SU-DHL-6 (cell line): ENCODE results near the gene TAX1BP3.

Source experiments
- EZH2phosphoT487 ChIP-seq: fragments of 200-600 bp; sonication (generic), shearing (Covaris generic); conservative IDR thresholded peaks from 2 replicates; pipeline ENCODE4 v1.6.1; 2018; ENCODE audit warnings: mild to moderate bottlenecking, antibody characterized with exemption, low read length, moderate library complexity, mixed read lengths
- TF ChIP-seq, protein P1 (sequence below): fragments of 200-600 bp; sonication (generic); IDR thresholded peaks from one replicate; pipeline ENCODE4 v1.5.1; 2017; ENCODE audit warnings: antibody characterized with exemption, mild to moderate bottlenecking, low read length, moderate library complexity; ENCODE audit not compliant: insufficient read depth, poor library complexity, severe bottlenecking

DNA sequence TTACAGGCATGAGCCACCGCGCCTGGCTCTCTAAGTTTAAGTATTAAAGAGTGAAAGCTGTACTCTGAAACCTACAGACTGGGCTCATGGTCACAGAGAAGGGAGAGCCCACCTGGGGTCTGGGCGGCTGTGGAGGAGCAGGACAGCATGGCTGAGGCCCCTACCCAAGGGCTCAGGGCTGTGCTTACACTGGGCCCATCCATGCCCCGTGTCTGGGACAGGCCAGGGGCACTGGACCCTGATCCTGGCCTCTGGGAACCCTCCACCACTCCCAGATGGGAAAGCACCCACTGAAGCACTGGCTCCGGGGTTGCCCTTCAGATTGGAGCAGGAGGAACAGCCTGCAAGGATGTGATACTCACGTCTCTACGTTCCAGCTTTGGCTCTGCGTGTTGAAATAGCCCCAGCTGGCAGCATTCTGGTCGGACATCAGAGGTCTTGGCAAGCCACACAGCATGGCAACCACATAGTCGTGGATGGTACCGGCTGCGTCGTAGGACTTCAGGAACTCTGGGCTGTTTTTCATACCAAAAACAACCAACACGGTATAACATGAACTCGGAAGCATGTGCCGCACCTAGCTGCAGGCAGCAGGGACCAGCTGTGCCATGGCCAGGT is 45.3 kb downstream of the TAX1BP3 start:
- TF ChIP-seq, protein P1, sequence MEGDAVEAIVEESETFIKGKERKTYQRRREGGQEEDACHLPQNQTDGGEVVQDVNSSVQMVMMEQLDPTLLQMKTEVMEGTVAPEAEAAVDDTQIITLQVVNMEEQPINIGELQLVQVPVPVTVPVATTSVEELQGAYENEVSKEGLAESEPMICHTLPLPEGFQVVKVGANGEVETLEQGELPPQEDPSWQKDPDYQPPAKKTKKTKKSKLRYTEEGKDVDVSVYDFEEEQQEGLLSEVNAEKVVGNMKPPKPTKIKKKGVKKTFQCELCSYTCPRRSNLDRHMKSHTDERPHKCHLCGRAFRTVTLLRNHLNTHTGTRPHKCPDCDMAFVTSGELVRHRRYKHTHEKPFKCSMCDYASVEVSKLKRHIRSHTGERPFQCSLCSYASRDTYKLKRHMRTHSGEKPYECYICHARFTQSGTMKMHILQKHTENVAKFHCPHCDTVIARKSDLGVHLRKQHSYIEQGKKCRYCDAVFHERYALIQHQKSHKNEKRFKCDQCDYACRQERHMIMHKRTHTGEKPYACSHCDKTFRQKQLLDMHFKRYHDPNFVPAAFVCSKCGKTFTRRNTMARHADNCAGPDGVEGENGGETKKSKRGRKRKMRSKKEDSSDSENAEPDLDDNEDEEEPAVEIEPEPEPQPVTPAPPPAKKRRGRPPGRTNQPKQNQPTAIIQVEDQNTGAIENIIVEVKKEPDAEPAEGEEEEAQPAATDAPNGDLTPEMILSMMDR, result no peak
- no peak for TF ChIP-seq EZH2phosphoT487
